HG02852 (cell line): ENCODE data around the gene KCNIP1.

Source experiments
- ATAC-seq: cut with Tn5 transposase; IDR thresholded peaks from one replicate; pipeline ENCODE4 v1.9.1; 2021; ENCODE audit warnings: mild to moderate bottlenecking, moderate library complexity; ENCODE audit not compliant: unreplicated experiment

The KCNIP1 gene

DNA sequence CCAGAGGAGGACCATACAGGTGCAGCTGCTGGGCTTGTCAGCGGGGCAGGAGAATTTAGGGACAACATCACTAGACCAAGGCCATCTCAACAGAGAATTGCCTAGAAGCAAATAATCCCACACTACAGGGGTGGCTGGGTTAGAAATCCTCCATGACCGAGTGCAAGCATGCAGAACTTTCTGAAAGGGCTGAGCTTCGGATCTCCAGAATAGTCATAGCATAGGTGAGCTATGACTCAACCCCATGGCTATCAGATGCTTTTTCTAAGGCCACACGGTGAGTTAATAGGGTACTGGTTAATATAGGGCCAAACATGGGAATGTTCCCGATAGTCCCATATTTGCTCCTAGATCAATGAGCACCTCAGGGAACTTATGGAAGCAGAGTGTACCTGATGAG lies 4.2 kb downstream of the KCNIP1 start:
- peak; percentile 90 for ATAC-seq

DNA sequence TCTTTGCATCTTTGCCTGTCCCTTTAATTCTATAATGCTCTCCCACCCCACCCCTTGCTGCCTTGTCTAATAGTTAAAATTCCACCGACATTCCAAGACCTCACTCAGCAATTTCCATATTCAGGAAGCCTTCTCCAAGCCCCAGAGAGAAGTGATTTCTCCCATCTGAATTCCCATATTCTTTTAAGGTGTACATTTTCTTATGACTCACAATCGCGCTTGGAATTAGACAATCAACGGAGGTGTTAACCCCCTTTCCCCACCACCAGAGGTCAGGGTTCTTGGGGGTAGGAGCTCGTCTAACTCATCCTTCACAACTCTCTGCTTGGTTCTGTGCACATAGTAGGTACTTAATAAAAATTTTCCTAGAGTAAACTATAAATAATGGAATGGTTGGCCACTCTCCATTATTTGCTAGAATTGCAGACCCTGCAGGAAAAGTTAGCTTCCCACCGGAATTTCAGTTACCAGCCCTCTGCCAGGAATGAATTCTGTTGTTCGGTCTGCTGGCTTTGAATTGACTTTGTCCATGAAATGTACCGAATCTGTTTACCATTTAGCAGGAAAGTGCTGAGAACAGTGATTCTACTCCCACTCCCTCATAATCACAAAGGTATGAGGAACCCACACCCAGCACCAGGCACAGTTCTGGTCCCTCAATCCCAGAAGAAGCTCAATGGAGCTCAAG lies 5.0 kb downstream of the KCNIP1 start:
- ATAC-seq, result no peak

DNA sequence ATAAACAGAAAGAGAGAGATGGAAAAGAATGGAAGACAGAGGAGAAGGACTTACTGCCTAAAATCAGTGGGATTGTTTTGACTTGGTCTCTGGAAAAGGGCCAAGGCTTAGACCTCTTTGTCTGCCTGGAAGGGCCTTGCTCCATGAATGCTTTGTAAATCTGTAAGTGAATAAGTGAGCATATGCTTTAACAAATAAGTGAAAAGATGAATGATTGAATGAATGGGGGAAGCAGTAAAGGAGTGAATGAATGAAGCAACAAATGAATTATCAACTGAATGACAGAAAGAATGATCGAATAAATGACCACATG lies 5.5 kb downstream of the KCNIP1 start:
- ATAC-seq, result no peak

DNA sequence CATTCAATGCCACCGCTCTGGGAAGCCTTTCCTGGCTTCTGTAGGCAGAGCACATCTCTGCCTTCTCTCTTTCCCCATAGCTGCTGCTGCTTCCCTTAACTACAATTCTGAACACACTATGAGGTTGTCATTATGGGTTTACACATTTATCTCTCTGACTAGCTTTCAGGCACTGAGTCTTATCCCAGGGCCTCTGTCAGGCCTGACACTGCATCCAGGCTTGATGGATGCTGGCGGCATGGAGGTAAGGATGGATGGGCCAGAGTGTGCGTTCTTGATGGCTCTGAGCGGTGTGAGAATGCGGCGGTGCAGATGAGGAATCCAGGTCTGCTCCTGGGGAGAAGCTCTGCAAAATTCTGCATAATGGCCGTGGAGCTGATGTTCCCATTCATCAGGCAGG lies 6.3 kb downstream of the KCNIP1 start:
- no peak for ATAC-seq

- ATAC-seq, result no peak
These were observed 6.7 kb downstream of the KCNIP1 start for GRCh38 chr5:170510559-170510958.

GRCh38 chr5:170511551-170512258 lies 7.9 kb downstream of the KCNIP1 start:
- no peak for ATAC-seq

GRCh38 chr5:170513856-170514525 lies 10.2 kb downstream of the KCNIP1 start:
- ATAC-seq, result no peak

DNA sequence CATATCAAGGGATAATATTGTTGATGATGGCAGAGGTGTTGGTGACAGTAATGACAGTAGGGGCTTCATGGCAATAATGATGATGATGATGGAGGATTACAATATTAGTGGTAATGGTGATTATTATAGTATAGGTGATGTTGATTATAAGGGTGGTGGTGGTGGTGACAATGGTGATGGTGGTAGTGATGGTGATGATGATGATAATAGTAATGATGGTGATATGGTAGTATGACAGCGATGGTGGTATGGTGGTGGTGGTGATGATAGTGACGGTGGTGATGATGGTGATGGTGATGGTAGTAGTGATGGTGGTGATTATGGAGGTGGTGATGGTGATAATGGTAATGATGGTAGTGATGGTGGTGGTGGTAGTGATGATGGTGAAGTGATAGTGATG lies 13.6 kb downstream of the KCNIP1 start:
- ATAC-seq, result no peak

- no peak for ATAC-seq
These were observed 14.5 kb downstream of the KCNIP1 start for GRCh38 chr5:170518277-170518676.

DNA sequence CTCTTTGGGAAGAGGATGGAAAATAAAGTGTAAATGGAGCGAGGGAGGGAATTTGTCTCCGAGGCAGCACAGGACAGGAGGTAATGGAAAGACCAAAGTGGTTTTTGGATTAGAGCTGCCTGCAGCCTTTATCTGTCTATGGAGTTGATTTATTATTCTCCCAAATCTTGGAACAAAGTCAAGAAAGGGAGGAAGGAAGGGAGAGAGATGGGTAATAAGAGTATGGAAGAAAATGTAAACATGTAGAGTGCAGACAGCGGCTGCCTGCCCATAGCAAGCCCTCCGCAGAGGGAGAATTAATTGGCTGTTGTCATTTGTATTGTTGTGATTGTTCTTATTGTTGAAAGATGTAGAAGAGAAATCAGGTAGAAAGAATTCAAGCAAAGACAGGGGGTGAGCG lies 15.7 kb downstream of the KCNIP1 start:
- no peak for ATAC-seq

DNA sequence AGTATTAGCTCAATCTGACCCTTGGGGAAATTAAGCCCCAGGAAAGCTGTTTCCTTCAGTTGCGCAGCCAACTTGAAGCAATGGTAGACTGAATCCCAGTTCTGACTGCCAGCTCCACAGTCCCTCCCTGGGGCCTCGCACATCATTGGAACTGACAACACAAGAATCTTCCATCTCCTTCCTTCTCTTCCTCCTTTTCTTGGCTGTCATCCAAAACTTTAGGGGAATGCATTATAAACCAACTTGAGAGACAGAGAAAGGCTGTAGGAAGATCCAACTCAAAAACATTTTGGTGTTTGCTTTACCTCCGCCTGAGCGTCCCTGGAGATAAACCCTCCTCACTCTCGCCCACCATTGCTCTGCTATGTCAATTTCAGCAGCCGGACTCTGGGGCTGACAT lies 16.6 kb downstream of the KCNIP1 start:
- ATAC-seq, result no peak

GRCh38 chr5:170522211-170523141 lies 18.7 kb downstream of the KCNIP1 start:
- ATAC-seq, result no peak

DNA sequence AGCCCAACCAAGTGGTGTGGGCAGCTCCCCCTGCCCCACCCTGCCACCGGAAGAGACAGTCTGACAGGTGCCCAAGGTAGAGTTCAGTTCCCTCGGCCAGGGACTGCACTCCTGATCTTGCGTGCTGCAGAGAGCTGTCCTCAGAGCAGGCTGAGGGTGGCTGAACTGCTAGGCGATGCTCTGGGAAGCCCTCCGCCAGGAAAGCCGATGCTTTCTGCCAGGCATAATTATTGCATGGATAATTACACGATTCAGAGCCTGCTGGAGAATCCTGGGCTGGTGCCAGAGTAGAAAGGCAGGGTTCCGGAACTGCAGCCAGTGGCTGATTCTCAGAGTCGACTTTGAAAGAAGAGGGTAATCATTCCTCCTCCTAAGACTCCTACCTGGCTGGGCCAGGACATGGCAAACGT lies 19.3 kb downstream of the KCNIP1 start:
- no peak for ATAC-seq

DNA sequence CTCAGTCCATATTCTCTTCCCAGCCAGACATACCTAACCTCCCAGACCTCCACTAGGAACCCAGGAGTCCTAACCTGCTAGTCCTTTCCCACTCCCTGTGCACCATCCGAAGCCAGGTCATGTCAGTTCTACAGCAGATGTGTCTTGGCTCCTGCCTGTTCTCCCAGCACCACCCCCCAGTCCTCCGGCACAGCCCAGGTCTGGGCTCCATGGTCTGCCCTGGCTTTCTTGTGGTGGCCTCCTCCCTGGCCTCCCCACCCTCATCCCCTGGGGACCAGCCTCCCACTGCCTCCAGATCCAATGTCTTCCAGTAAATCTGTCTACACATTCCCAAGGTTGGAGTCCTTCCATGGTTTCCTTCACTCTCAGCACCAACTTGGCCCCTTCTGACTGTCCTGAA lies 20.0 kb downstream of the KCNIP1 start:
- no peak for ATAC-seq

GRCh38 chr5:170524576-170524975 lies 20.8 kb downstream of the KCNIP1 start:
- no peak for ATAC-seq

DNA sequence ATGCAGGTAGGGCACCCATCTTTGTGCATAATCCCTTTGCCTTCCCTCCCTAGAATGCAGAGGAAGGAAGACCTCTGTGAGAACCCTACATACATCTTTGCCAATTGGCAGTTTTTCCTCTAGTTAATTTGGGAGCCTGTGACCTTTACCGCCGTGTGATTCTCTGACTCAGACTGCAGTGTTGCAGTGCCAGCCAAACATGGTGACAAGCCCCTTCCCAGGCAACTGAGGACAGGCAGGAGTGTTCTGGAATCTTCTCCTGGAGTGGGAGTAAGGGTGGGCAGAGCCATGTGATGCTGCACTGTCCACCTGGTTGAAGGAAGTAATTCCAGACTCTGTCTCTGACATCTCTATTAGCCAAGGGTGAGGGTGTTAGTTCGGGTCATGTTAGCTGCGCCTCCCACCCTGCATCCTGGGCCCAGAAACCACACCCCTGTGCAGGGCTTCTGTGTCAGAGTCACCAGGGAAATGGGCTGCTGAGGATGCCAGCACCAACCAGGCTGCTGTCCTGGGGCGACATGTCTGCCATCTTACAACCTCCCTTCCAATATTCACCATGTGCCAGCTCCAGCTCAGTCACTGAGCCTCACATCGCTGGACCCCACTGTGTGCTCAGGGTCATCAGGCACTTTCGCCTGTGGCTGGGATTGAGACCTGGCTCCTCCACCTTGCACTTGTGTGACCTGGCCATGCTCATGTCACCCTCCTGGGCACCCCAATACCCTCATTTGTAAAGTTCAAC lies 21.8 kb downstream of the KCNIP1 start:
- ATAC-seq, result no peak

GRCh38 chr5:170527991-170528390 lies 24.2 kb downstream of the KCNIP1 start:
- no peak for ATAC-seq

GRCh38 chr5:170528976-170529375 lies 25.2 kb downstream of the KCNIP1 start:
- no peak for ATAC-seq

DNA sequence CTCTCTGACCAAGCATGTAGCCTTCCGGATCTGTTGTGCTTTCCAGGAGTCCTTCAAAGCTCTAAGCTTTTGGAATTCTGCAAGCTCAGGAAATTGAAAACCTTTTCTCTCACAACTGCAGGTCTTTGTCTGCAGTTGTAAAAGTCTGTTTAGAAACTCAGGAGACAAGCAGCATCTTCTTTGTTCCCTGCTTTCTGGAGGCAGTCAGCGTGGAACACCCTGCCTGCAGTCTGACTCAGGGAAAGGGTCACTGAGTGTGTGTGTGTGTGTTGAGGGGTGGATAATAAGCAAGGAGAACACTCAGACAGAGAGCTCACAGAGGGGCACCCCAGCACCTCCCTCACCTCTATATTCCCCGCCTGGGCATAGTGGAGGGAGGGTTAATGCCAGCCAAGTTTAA lies 29.1 kb downstream of the KCNIP1 start:
- ATAC-seq, result no peak

GRCh38 chr5:170533383-170533782 lies 29.6 kb downstream of the KCNIP1 start:
- no peak for ATAC-seq

DNA sequence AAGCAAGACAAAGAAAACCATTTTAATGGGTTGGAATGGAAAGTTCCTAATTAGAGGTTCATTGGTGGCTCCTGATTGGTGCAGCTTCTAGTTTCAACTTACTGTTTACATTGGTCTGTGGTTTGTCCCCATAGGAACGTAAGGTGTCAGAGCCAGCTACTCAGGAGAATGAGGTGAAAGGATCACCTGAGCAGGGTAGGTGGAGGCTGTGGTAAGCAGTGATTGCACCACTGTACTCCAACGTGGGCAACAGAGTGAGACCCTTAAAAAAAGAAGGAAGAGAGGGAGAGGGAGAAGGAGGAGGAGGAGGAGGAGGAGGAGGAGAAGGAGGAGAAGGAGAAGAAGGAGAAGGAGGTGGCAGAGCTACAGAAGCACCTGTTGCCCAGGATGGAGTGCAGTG lies 30.4 kb downstream of the KCNIP1 start:
- ATAC-seq, result no peak
